CD4-positive, alpha-beta T cell treated with Interleukin-4 for 4 hours (primary cell): ENCODE data around the gene NLRC3.
A peak's percentile ranks its signal among the peaks of the same experiment; 100 is the strongest.

Experiments
- DNase-seq: peaks from one replicate; pipeline ENCODE4 v3.0.0-alpha.2; 2020

The NLRC3 gene

GRCh38 chr16:3541527-3542155 lies 35.6 kb downstream of the NLRC3 start:
- no peak for DNase-seq

- DNase-seq = no peak
These were observed 39.0 kb downstream of the NLRC3 start for GRCh38 chr16:3538222-3538621.

GRCh38 chr16:3536851-3537250 lies 40.4 kb downstream of the NLRC3 start:
- DNase-seq = no peak

DNA sequence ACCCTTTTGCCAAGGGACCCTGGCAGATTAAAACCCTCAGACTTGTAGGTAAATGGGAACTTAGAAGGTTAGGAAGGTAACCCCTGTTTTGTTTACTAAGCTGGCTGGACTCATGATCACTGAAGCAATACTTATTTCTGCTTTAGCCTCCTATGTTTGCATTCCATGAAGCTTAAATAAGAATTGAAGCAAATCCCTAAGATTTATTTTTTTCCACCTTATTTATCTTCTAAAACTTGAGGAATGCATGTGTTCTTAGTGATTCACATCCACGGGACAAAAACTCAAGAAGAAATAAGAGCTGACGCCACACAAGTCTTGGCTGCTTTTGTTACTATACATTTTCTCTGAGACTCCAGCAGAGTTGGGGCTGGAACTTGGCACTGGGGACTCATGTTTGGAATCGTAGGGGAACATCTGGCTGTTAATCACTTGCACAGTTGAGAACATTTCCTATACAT lies 40.9 kb downstream of the NLRC3 start:
- DNase-seq = no peak

- no peak for DNase-seq
These were observed 43.1 kb downstream of the NLRC3 start for GRCh38 chr16:3534126-3534525.

DNA sequence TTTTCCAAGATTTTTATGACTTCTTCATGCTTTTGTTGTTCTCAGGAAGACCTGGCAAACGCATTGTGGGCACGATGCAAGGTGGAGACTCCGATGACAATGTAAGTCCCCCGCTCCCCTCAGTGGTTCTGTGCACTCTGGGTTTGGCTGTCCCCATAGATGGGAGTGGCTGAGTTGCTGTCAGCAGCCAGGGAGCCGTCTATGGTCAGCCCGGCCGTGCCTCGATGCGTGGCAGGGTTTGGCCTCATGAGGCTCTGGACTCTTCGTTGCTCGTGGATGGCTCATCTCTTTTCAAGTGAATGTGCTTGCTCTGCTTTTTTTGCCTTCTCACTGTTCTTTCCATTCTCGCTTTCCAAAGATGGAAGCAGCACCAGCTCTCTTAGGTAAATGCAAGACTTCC lies 44.5 kb downstream of the NLRC3 start:
- no peak for DNase-seq

- no peak for DNase-seq
These were observed 46.8 kb downstream of the NLRC3 start for GRCh38 chr16:3530371-3530914.

- DNase-seq = no peak
These were observed 48.0 kb downstream of the NLRC3 start for GRCh38 chr16:3529175-3529574.

DNA sequence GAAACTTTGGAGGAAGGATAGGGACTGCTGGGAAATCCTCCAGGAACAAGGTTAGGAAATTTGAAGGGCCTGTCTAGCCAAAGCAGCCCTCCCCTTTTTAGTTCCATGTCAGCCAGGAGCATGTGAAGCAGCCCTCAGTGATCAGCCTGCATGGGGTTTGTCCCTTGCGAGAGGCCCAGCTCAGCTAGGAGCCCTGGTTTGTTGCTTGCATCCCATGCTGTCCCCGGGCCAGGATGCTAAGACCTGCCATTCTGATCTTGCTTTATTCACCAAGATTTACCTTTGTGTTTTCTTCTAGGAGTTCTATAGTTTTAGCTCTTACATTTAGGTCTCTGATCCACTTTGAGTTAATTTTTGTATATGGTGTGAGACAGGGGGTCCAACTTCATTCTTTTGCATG lies 48.8 kb downstream of the NLRC3 start:
- DNase-seq = no peak

GRCh38 chr16:3527216-3527829 lies 49.9 kb downstream of the NLRC3 start:
- peak; percentile 45 for DNase-seq

GRCh38 chr16:3525951-3526350 lies 51.3 kb downstream of the NLRC3 start:
- no peak for DNase-seq

- DNase-seq = no peak
These were observed 53.9 kb downstream of the NLRC3 start for GRCh38 chr16:3523281-3523680.

DNA sequence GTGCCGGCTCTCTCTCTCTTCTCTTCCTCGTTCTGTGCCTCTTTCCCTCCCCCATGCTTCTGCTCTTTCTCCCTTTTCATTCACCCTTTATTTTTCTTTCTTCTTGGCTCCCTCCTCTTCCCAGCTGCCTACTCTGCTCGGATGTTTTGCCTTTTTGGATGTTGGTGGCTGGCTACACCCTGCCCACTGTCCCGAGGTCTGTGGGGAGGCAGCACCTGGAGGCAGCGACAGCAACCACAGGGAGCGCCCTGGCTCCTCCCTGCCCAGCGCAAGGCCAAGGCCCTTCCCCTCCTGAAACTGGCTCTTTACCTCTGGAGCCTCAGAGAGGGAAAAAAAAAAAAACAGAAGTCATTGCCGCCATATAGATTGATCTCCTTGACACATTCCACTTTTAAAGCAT lies 56.4 kb downstream of the NLRC3 start:
- no peak for DNase-seq

DNA sequence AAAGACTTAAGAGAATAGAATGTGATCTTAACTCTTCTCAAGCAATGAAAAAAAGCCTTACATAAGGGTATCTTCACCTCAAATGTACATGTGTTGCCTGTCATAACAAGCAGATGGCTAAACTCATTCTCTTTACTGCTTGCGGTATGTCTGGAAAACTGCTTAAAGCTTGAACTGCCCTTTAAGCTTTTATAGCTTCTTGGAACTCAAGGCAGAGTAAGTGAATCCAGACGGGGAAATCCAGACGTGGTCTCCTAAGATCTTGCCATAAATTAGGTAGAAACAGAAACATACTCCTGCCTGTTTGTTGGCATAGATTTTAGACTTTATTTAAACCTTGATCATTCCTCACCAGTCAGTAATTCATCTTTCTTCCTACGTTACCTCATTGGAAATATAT lies 56.8 kb downstream of the NLRC3 start:
- no peak for DNase-seq

- no peak for DNase-seq
These were observed 57.6 kb downstream of the NLRC3 start for GRCh38 chr16:3519581-3519980.

- no peak for DNase-seq
These were observed 58.2 kb downstream of the NLRC3 start for GRCh38 chr16:3518986-3519348.

DNA sequence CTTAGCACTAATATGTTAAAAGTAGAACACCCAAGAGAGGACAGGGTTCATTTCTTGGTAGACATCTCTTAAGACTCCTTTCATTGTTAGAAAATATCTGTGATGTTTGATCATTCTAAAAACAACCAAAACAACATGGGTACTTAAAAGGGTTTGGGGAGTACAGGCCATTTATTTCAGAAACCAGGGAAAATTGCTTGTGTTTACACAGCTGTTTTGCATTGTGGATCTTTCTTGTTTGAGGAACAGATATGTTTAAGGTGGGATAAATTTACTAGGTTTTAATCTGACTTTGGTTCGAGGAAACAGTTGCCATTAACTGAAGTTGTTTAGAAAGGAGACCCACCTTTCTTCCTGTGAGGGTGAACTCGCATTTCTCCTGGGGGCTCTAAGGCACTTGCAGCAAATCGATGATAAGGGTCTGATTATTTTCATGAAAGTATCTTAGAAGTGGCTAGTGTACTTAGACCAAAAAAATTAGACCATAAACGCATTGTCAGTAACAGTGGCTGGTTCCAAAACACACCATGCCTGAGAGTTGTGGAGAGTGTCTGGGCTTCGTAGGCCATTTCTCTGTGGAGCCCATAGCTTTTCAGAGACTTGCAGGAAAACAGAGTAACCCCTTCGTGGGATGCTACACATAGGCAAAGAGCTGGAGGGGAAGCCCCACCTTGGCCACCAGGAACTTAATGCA lies 58.8 kb downstream of the NLRC3 start:
- no peak for DNase-seq

GRCh38 chr16:3515897-3516296 lies 61.3 kb downstream of the NLRC3 start:
- DNase-seq = no peak

- DNase-seq = no peak
These were observed 62.6 kb downstream of the NLRC3 start for GRCh38 chr16:3514621-3515020.

DNA sequence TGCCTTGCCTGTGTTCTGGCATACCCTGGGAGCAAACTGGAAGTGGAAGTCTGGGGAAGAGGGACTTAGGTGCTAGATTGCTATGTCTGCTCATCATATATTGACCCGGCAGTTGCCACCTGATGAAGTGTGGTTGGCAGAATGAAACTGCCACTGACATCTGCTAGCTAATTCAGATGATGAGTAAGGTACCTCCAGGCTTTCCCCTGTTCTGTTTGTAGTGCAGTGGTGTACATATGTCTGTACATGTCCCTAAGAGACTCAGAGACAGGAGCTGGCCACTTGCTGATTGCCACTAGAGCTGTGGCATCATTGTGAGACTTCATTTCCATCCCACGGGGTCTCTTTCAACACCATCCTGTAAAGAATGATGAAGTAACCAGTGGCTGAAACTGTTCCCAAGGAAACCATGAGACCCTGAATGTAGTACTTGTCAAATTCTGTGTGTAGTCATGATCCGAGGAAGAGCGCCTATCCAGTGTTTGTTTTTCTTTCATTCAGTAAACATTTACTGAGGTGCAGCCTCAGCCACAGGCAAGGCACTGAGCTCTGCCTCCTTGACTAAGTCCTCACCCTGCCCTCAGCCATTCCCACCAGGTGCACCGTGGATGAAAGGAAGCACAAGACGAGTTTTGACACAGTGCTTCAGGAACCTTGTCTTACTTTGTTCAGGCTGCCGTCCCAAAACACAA lies 63.2 kb downstream of the NLRC3 start:
- DNase-seq = no peak

DNA sequence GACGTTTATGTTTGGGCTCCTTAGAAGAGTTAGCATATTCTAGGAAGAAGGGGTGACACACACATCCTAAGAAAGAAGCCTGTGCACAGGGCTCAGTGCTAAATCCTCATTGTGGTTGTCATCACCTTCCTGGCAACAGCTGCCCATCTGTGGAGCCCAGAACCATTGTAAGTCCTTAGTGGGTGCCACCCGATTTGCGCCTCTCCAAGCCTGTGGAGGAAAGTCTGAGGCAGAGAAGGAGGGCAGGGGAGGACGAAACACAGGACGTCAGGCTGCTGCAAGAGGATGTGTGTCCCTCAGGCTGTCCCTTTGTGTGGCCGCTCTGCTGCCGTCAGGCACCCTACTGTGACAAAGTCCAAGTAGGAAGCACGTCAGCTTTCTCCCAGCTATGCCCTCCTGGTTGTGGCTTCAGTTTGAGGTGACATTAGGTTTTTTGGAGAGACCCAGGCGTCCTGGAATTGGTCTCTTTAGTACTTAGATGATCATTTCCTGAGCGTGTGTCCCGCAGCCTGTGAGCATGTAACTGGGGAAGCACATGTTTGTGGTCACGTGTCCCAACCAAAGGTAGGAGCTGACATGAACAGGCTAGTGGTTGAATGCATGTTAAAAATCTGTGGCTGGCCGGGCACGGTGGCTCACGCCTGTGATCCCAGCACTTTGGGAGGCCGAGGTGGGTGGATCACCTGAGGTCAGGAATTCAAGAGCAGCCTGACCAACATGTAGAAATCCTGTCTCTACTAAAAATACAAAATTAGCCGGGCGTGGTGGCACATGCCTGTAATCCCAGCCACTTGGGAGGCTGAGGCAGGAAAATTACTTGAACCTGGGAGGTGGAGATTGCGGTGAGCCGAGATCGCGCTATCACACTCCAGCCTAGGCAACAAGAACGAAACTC lies 65.7 kb downstream of the NLRC3 start:
- DNase-seq = no peak

DNA sequence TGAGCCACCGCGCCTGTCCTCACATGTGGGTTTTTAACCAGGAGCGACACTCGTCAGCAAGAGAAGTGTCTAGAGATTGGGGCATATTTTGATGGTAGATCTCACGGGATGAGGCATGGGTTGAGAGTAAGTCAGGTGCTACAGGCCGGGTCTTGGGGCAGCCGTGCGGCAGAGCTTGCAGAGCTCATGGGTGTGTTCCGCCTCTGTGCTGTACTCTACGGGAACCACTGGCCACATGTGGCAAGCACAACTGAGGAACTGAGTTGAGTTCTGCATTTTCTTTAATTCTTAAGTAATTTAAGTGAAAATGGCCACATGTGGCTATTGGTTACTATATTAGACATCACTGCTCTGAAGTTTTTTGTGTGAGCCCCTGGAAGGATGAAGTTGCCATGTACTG lies 66.8 kb downstream of the NLRC3 start:
- no peak for DNase-seq
